Gastrocnemius medialis (tissue), 4 donors: ENCODE results near the gene ZCWPW1.

Experiments
- CTCF ChIP-seq, 5 experiments: fragments of 450-650 bp in 3 of 5; fragments of 200-600 bp in 2 of 5; sonication (generic) in 2 of 5; IDR thresholded peaks in 4 of 5; conservative IDR thresholded peaks in 1 of 5; 1 replicate in 4 of 5; 2 replicates in 1 of 5; pipeline ENCODE4 v1.5.1; 2016 to 2019; ENCODE audit warnings: antibody characterized with exemption in 5 of 5, mild to moderate bottlenecking in 3 of 5, moderate library complexity in 3 of 5
- POLR2A ChIP-seq, 2 donors: fragments of 450-650 bp; IDR thresholded peaks; one replicate each; pipeline ENCODE4 v1.6.1; 2017; ENCODE audit warnings: antibody characterized with exemption in 2 of 2, mild to moderate bottlenecking in 2 of 2, moderate library complexity in 2 of 2

GRCh38 chr7:100433276-100433591 lies 4.7 kb upstream of the ZCWPW1 start:
- TF ChIP-seq CTCF (IDR thresholded peaks at IDR 0.05 in 4 of 5, conservative IDR thresholded peaks at IDR 0.05 in 1 of 5) = no peak
- TF ChIP-seq POLR2A (IDR thresholded peaks at IDR 0.05) = no peak
